BLaER1 (cell line): ENCODE results near the gene CCDC9B.

Experiments
- H3K27ac ChIP-seq: shearing (Covaris generic); formaldehyde crosslinking; 2 replicates; pipeline ENCODE4 v1.8.1; 2022
- H3K27me3 ChIP-seq: shearing (Covaris generic); formaldehyde crosslinking; 2 replicates; pipeline ENCODE4 v1.8.1; 2022
- H3K36me3 ChIP-seq: shearing (Covaris generic); formaldehyde crosslinking; 2 replicates; pipeline ENCODE4 v1.8.1; 2022
- H3K4me1 ChIP-seq: shearing (Covaris generic); formaldehyde crosslinking; 2 replicates; pipeline ENCODE4 v1.8.1; 2022
- H3K4me2 ChIP-seq: shearing (Covaris generic); formaldehyde crosslinking; 2 replicates; pipeline ENCODE4 v1.8.1; 2022
- H3K4me3 ChIP-seq: shearing (Covaris generic); formaldehyde crosslinking; 2 replicates; pipeline ENCODE4 v1.8.1; 2022
- H3K9ac ChIP-seq: shearing (Covaris generic); formaldehyde crosslinking; 2 replicates; pipeline ENCODE4 v1.8.1; 2022
- H3K9me3 ChIP-seq: shearing (Covaris generic); formaldehyde crosslinking; 2 replicates; pipeline ENCODE4 v1.8.1; 2022
- H4K20me1 ChIP-seq: shearing (Covaris generic); formaldehyde crosslinking; 2 replicates; pipeline ENCODE4 v1.8.1; 2022
- Cebpa-rat ChIP-seq: shearing (Covaris generic); IDR thresholded peaks from 2 replicates; pipeline ENCODE4 v1.8.1; 2022

Gene CCDC9B

DNA sequence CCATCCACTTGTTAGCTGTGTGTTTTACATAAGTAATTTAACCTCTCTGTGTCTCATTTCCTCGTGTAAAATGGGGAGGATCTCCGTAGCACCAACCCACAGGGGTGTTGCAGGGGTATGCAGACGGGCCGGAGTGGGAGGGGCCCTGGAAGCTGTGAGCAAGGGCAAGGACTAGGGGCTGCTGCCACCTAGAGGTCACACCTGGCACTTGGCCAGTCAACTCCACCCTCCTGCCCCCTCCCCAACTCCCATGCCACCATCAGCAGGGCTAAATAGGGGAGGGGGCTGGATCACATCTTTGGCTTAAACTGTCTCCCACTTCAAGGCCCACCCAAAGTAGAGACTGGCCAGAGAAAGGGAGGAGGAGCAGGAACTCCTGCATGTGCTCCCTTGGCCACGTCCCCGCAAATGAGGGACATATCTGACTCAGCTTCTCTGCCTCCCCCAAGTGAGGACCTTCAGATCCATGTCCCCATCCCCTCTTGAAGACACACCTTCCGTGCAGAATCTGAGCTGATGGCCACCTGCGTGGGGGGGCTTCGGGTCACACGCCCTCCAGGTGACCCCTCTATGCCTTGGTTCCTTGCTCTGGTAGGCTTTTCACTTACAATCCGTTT is 2.6 kb downstream of the CCDC9B start:
- Histone ChIP-seq H3K36me3 (no peaks in the 10 kb centered on the region), H3K4me1 (peaks cover 85% of the 10 kb centered on the region), H3K9ac (no peak overlapping the region), H3K27ac (0 out of 2 replicates have a peak overlapping the region, but pooled peaks have one; percentile 39), H4K20me1 (no peaks in the 10 kb centered on the region), H3K4me2 (peak overlapping the region; percentile 97), H3K4me3 (no peak overlapping the region), H3K9me3 (no peaks in the 10 kb centered on the region), H3K27me3 (no peaks in the 10 kb centered on the region)
- no peak for TF ChIP-seq Cebpa-rat

- Histone ChIP-seq H3K4me3 (no peak overlapping the region), H3K9me3 (no peaks in the 10 kb centered on the region), H3K36me3 (no peaks in the 10 kb centered on the region), H3K4me2 (peak overlapping the region; percentile 97), H4K20me1 (no peaks in the 10 kb centered on the region), H3K4me1 (peaks cover 87% of the 10 kb centered on the region), H3K9ac (peak overlapping the region; percentile 46), H3K27me3 (no peaks in the 10 kb centered on the region), H3K27ac (peak overlapping the region; percentile 39)
- no peak for TF ChIP-seq Cebpa-rat
Observed at GRCh38 chr15:40337597-40337996, 3.1 kb downstream of the CCDC9B start.

- H3K4me2 ChIP-seq: peak overlapping the region; percentile 97
- H3K27ac ChIP-seq: peak overlapping the region; percentile 39; the same call in 1 of the 2 replicates
Observed at GRCh38 chr15:40336744-40337122, 4.0 kb downstream of the CCDC9B start.

GRCh38 chr15:40335938-40336743 is 4.6 kb downstream of the CCDC9B start:
- H3K9me3 ChIP-seq: no peaks in the 10 kb centered on the region
- no peaks in the 10 kb centered on the region for H3K36me3 ChIP-seq
- peaks cover 100% of the 10 kb centered on the region for H3K4me1 ChIP-seq
- no peaks in the 10 kb centered on the region for H4K20me1 ChIP-seq
- peak overlapping the region; percentile 8; the same call in 1 of the 2 replicates for H3K27ac ChIP-seq
- H3K27me3 ChIP-seq: no peaks in the 10 kb centered on the region
- H3K4me3 ChIP-seq: peak overlapping the region; percentile 46; the same call in 1 of the 2 replicates
- H3K9ac ChIP-seq: 0 out of 2 replicates have a peak overlapping the region, but pooled peaks have one; percentile 46
- H3K4me2 ChIP-seq: peak overlapping the region; percentile 97
- TF ChIP-seq Cebpa-rat: no peak

More at GRCh38 chr15:40336744-40337122, 4.0 kb downstream of the CCDC9B start:
- Histone ChIP-seq H3K27me3 (no peaks in the 10 kb centered on the region), H3K9me3 (no peaks in the 10 kb centered on the region), H3K4me1 (peaks cover 96% of the 10 kb centered on the region), H4K20me1 (no peaks in the 10 kb centered on the region), H3K36me3 (no peaks in the 10 kb centered on the region), H3K9ac (peak overlapping the region; percentile 46; the same call in 1 of the 2 replicates), H3K4me3 (peak overlapping the region; percentile 46; the same call in 1 of the 2 replicates)
- no peak for TF ChIP-seq Cebpa-rat

DNA sequence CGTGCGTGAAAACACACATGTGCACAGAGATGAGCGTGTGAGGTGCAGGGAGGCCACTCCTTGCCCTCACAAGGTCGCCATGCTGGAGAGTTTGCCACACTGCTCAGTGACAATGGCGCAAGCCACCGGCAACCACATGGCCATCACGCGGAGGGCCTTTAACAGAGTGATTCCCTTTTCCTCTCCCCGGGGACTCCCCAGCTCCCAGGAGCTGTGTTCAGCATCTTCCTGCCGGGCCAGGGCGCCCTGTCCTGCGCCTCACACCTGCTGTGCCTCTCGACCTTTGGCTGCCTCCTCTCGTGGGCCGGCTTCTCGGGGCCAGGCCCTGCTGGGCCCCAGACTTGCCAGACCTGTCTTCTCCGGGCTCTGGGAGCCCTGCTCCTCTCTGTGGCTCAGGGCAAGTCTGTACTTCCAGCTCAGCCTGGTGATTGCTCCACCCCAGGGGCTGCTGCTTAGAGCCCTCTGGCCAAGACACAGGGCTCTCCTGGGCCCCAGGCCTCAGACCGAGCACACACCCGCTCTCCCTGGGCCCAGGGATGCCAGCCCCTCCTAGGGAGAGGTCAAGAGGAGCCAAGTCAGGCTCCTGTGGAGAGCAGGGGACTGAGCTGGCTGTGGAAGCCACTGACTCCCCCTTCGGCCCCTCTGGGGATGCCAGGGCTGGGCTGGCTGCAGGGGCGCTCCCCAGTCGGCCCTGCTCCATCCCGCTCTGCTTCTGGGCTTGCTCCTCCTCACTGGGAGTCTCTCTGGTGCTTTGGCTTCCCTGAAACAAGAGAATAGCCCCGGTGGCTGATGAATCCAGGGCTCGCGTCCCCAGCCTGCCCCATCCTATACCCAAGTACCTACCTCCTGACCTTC is 5.6 kb downstream of the CCDC9B start:
- H4K20me1 ChIP-seq: no peaks in the 10 kb centered on the region
- H3K4me1 ChIP-seq: peaks cover 100% of the 10 kb centered on the region
- peak overlapping the region; percentile 97 for H3K4me2 ChIP-seq
- H3K9me3 ChIP-seq: no peaks in the 10 kb centered on the region
- H3K27me3 ChIP-seq: no peaks in the 10 kb centered on the region
- H3K4me3 ChIP-seq: peak overlapping the region; percentile 29; the same call in 1 of the 2 replicates
- H3K27ac ChIP-seq: peak overlapping the region; percentile 82
- peak overlapping the region; percentile 69 for H3K9ac ChIP-seq
- TF ChIP-seq Cebpa-rat: no peak
- no peaks in the 10 kb centered on the region for H3K36me3 ChIP-seq

DNA sequence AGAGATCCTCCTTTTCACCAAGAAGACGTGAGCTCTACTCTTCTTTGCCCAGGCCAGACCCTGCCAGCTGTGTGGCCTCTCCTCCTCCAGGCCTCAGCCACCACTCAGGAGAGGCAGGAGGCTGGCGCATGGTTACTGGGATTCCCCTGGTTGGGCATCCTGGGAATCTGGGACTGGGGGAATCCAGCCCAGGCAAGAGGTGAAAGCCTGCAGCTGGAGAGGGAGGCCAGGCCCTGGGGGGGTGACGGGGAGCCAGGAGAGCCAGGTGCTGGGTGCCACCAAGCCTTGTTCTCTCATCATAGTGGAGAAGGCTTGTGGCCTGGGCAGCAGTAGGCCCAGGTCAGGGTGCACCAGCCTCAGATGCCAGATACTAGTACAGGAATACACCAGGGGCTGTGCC is 6.2 kb downstream of the CCDC9B start:
- Histone ChIP-seq H4K20me1 (no peaks in the 10 kb centered on the region), H3K9me3 (no peaks in the 10 kb centered on the region), H3K36me3 (no peaks in the 10 kb centered on the region), H3K4me3 (peak overlapping the region; percentile 29; the same call in 1 of the 2 replicates), H3K9ac (peak overlapping the region; percentile 69), H3K4me2 (peak overlapping the region; percentile 97), H3K27ac (peak overlapping the region; percentile 82), H3K27me3 (no peaks in the 10 kb centered on the region), H3K4me1 (peaks cover 100% of the 10 kb centered on the region)
- no peak for TF ChIP-seq Cebpa-rat

DNA sequence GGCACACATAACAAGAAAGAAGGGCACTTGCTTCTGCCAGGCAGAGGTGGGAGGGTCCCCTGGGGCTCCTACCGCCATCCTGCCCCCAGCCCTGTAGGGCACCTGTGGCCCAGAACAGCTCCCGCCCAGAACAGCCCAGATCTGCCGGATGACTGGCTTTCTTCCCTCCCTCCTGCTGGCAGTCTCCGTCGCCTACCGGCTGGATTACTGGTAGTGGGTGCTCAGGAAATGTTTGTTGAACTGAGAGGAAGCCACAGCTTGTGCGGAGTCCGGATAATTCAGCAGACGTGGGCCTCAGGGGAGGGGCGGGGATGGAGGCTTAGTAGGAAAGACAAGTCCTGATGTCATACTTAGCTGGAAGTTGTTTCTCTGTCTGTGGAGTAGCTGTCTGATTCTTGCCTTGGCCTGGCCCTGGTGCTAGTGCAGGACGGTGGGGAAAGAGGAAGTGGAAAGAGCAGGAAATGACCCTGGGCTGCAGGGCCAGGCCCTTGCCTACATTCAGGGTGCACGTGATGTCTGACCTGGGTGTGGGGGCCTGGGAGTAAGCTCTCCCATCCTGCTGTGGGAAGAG is 6.7 kb downstream of the CCDC9B start:
- peak overlapping the region; percentile 82 for H3K27ac ChIP-seq

DNA sequence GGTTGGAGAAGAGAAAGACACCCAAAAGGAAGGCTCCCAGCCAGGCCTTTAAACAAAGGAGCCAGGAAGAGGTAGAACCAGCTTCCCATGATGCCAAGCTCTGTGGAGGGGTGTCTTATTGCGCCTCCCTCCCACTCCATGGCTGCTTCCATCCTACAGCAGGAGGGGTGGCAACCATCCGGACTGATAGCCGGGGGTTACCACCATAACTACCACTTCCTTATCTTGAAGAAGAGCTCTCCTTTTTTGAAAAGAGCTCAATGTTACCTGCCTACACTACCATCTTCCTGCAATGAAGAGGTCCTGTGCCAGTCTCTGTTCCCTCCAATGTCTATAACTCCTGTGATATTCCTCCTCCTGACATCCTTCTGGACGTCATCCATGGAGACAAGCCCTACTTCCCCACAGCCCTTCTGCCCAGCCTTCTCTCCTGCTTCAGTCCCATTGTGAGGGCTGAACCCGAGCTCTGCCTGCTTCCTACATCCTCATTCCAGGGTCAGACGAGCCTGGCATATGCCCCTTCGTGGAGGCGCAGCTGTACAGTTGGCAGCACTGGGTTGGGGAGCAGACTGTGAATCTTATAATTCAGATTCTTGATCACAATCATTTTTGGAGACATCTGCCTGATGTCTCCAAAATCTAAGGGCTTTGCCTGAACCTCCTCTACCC is 8.5 kb downstream of the CCDC9B start:
- no peaks in the 10 kb centered on the region for H4K20me1 ChIP-seq
- peaks cover 100% of the 10 kb centered on the region for H3K4me1 ChIP-seq
- H3K4me2 ChIP-seq: peak overlapping the region; percentile 97
- no peak overlapping the region for H3K4me3 ChIP-seq
- no peaks in the 10 kb centered on the region for H3K9me3 ChIP-seq
- no peak overlapping the region for H3K27ac ChIP-seq
- TF ChIP-seq Cebpa-rat: no peak
- no peaks in the 10 kb centered on the region for H3K27me3 ChIP-seq
- no peaks in the 10 kb centered on the region for H3K36me3 ChIP-seq
- H3K9ac ChIP-seq: no peak overlapping the region

More for the DNA sequence above, 6.7 kb downstream of the CCDC9B start:
- Histone ChIP-seq H3K9me3 (no peaks in the 10 kb centered on the region), H3K4me3 (peak overlapping the region; percentile 29), H3K4me1 (peaks cover 100% of the 10 kb centered on the region), H3K9ac (peak overlapping the region; percentile 69), H3K36me3 (no peaks in the 10 kb centered on the region), H4K20me1 (no peaks in the 10 kb centered on the region), H3K4me2 (peak overlapping the region; percentile 97), H3K27me3 (no peaks in the 10 kb centered on the region)
- TF ChIP-seq Cebpa-rat: no peak

- Histone ChIP-seq H3K27ac (no peak overlapping the region), H3K9ac (no peak overlapping the region), H3K4me2 (peak overlapping the region; percentile 97), H4K20me1 (no peaks in the 10 kb centered on the region), H3K36me3 (no peaks in the 10 kb centered on the region), H3K4me3 (no peak overlapping the region), H3K9me3 (no peaks in the 10 kb centered on the region), H3K27me3 (no peaks in the 10 kb centered on the region), H3K4me1 (peaks cover 100% of the 10 kb centered on the region)
- TF ChIP-seq Cebpa-rat: no peak
Observed at GRCh38 chr15:40331637-40332036, 9.1 kb downstream of the CCDC9B start.
